Measurements from ENCODE around the gene PARD3B.

DNA sequence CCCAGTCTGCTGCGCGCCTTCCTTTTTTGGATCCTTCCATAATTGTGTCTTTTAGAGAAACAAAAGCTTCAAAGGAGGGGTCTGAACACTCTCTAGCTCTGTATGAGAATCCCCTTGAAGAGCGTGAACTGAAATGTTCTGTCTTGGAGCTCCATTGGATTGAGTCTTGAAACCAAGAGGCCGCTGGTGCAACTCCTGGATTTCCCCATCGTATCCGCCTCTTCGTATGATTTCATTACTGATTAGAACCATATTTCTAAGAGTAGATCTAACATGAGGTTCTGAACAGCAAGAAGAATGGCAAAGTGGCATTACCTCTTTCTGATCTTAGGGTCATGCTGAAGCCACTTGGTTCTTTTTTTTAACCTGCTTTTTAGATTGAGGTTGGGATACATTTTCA lies 1105.7 kb downstream of the PARD3B start:
- no peak for TF ChIP-seq EZH2 (IDR thresholded peaks at IDR 0.05; ENCODE audit: borderline replicate concordance, low read depth, low read length, severe bottlenecking)
- TF ChIP-seq, protein P1, sequence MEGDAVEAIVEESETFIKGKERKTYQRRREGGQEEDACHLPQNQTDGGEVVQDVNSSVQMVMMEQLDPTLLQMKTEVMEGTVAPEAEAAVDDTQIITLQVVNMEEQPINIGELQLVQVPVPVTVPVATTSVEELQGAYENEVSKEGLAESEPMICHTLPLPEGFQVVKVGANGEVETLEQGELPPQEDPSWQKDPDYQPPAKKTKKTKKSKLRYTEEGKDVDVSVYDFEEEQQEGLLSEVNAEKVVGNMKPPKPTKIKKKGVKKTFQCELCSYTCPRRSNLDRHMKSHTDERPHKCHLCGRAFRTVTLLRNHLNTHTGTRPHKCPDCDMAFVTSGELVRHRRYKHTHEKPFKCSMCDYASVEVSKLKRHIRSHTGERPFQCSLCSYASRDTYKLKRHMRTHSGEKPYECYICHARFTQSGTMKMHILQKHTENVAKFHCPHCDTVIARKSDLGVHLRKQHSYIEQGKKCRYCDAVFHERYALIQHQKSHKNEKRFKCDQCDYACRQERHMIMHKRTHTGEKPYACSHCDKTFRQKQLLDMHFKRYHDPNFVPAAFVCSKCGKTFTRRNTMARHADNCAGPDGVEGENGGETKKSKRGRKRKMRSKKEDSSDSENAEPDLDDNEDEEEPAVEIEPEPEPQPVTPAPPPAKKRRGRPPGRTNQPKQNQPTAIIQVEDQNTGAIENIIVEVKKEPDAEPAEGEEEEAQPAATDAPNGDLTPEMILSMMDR (IDR thresholded peaks at IDR 0.05; ENCODE audit: borderline replicate concordance, extremely low read depth, low read length, poor library complexity, severe bottlenecking), result no peak

Data from DND-41 (cell line).